BJ (cell line): ENCODE data around the gene LRRC2. TPM values are rescaled to one million over a fixed set of nuclear protein-coding genes. Genes with fewer than 3 reads are reported as not detected.
"Not testable (repeated sequence)": the region's sequence is repeated elsewhere in the genome, so short reads cannot be mapped to it uniquely, and the experiment has no call there.

Experiments
- CTCF ChIA-PET: fragments of 350-600 bp; formaldehyde crosslinking; extraction: SDS; loops from one replicate; lab custom pipeline; 2021; ENCODE audit warnings: antibody characterized with exemption, inconsistent platforms; lab: Yijun Ruan, JAX
- POLR2A ChIA-PET: fragments of 300-600 bp; sonication (Branson Sonifier 250); formaldehyde crosslinking; extraction: SDS; loops from one replicate; lab custom pipeline; 2021; ENCODE audit warnings: antibody characterized with exemption; lab: Charles Lee
- DNase-seq: peaks from one replicate; pipeline ENCODE4 v3.0.0-alpha.2; 2011; ENCODE audit warnings: low read depth
- H3K27me3 ChIP-seq: 2 replicates; pipeline ENCODE4 v1.6.0; 2011; ENCODE audit warnings: low read length; ENCODE audit not compliant: control insufficient read depth, insufficient read depth
- H3K36me3 ChIP-seq: 2 replicates; pipeline ENCODE4 v1.5.1; 2011; ENCODE audit warnings: low read length; ENCODE audit not compliant: control insufficient read depth, insufficient read depth
- H3K4me3 ChIP-seq: 2 replicates; pipeline ENCODE4 v1.5.1; 2011; ENCODE audit warnings: low read depth, mild to moderate bottlenecking, control low read depth, low read length
- CTCF ChIP-seq: IDR thresholded peaks from 2 replicates; pipeline ENCODE4 v1.5.1; 2011; ENCODE audit warnings: low read depth, mild to moderate bottlenecking, control low read depth, inconsistent platforms, low read length, moderate library complexity; ENCODE audit not compliant: insufficient read depth
- polyA plus RNA-seq: library from polyadenylated mRNA; depleted of rRNA; stranded (reverse); fragments of >200 nt; gene quantifications from 2 replicates; pipeline ENCODE4 v1.2.3, GENCODE V29; 2011

LRRC2 gene
- polyA plus RNA-seq, 1 experiment: 0.55 TPM

GRCh38 chr3:46541835-46542234, 24.3 kb downstream of the LRRC2 start:
- H3K36me3 ChIP-seq: no peaks in the 10 kb centered on the region
- no peak overlapping the region for H3K4me3 ChIP-seq
- CTCF ChIA-PET: interaction anchor here (1.3 to 1.7 kb wide), 3 partner anchors 13 to 53 kb away, joined by 4 to 8 read pairs (median 4); no protein-coding TSS in a partner anchor
- no peak for DNase-seq
- POLR2A ChIA-PET: no interaction called here
- no peaks in the 10 kb centered on the region for H3K27me3 ChIP-seq
- no peak for TF ChIP-seq CTCF

- CTCF ChIA-PET: interaction anchor here (1.4 to 4.0 kb wide), 2 partner anchors 17 to 52 kb away, joined by 3 to 25 read pairs; no protein-coding TSS in a partner anchor
- no peak for DNase-seq
- no peak for TF ChIP-seq CTCF
- H3K27me3 ChIP-seq: no peaks in the 10 kb centered on the region
- POLR2A ChIA-PET: no interaction called here
- H3K36me3 ChIP-seq: no peaks in the 10 kb centered on the region
- no peak overlapping the region for H3K4me3 ChIP-seq
Measured at GRCh38 chr3:46540550-46540949, 25.6 kb downstream of the LRRC2 start.

- Histone ChIP-seq H3K4me3 (no peak overlapping the region), H3K27me3 (no peaks in the 10 kb centered on the region), H3K36me3 (no peaks in the 10 kb centered on the region)
- no peak for TF ChIP-seq CTCF
- no peak for DNase-seq
- POLR2A ChIA-PET: no interaction called here
- CTCF ChIA-PET: interaction anchor here (1.0 to 4.0 kb wide), 4 partner anchors 11 to 51 kb away, joined by 3 to 25 read pairs (median 5); no protein-coding TSS in a partner anchor
Measured at GRCh38 chr3:46539443-46540005, 26.6 kb downstream of the LRRC2 start.

- DNase-seq: no peak
- ChIA-PET POLR2A (interaction anchor here (0.5 kb wide), 1 partner anchor 9 kb away, joined by 3 read pairs; no protein-coding TSS in a partner anchor), CTCF (interaction anchor here (1.0 to 4.0 kb wide), 5 partner anchors 10 to 50 kb away, joined by 3 to 25 read pairs (median 3); no protein-coding TSS in a partner anchor)
- H3K4me3 ChIP-seq: no peak overlapping the region
- TF ChIP-seq CTCF: no peak
- no peaks in the 10 kb centered on the region for H3K36me3 ChIP-seq
- no peaks in the 10 kb centered on the region for H3K27me3 ChIP-seq
Measured at GRCh38 chr3:46538803-46539442, 27.2 kb downstream of the LRRC2 start.

GRCh38 chr3:46538425-46538802, 27.7 kb downstream of the LRRC2 start:
- POLR2A ChIA-PET: interaction anchor here (0.5 kb wide), 1 partner anchor 10 kb away, joined by 3 read pairs; no protein-coding TSS in a partner anchor
- H3K4me3 ChIP-seq, H3K27me3 ChIP-seq, DNase-seq, H3K36me3 ChIP-seq: not testable (repeated sequence)
- CTCF ChIA-PET: interaction anchor here (1.1 to 4.0 kb wide), 4 partner anchors 10 to 49 kb away, joined by 3 to 25 read pairs (median 5); no protein-coding TSS in a partner anchor
